Measurements from ENCODE around the gene PRDM1.

The PRDM1 gene

DNA sequence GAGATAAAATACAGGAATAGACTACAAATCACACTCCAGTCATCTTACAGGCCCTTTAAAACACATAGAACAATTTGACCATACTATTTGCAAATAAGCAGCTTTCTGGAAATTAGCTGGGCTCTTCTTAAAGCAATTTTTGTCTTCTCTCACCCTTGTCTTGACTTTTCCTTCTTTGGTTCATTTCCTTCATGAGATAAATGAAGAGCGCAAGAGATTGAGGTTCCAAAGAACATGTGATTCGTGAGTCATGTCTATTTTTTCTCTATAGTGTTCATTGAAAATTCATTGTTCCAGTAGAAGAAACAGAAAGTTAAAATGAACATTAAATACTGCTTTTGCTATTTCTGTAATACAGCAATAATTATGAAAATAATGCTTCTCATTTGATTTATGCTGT is 33.9 kb downstream of the PRDM1 start:
- no peak for FAIRE-seq
- DNase-seq (ENCODE audit: insufficient read length, low spot score): no peak
- TF ChIP-seq POLR2A (IDR thresholded peaks at IDR 0.05; ENCODE audit: low read depth, low read length): no peak

DNA sequence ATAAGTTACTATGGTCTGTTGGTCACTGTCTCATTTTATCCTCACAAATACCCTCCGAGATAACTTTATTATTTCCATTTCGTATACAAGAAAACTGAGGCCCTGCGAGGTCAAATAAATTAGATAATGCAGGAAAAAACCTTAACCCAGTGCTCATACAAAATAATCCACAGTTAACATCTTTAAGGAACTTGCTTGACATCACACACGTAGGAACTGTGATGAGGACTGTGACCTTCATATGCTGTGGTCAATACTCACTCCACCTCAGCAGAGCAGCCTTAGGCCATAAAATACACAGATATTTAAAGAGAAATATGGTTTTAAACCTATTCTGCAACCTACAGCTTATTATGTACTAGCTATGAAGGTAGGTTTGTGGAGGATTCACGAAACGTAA is 34.3 kb downstream of the PRDM1 start:
- FAIRE-seq: no peak
- no peak for TF ChIP-seq POLR2A (IDR thresholded peaks at IDR 0.05; ENCODE audit: low read depth, low read length)

DNA sequence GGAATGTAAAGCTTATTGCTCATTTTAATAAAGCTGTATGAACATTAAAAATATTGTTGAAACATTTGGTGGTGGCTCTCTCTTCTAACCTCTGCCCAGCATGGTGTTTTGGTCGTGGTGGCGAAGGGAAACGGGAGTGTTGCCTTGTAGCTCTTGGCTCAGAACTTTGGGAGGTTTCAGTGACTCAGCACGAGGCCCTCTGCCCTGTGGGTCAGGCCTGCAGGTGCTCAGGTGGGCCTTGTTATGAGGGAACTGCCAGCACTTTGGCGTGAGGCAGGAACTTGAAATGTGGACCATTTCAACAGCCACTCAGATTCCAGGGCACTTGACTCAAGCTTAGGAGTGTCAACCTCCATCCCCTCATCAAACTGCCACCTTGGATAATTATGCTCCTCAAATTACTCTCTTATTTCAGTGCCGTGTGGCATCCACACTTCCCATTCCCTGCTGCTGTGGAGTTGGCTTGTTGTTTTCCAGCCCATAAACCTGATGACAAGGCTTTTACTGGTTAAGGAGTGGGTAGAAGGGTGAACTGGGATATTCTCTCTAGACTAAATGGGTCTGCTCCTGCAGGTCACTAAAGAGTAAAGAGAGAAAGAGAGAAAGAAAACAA is 36.3 kb downstream of the PRDM1 start:
- FAIRE-seq: no peak
- DNase-seq (ENCODE audit: insufficient read length, low spot score): no peak
- no peak for TF ChIP-seq POLR2A (IDR thresholded peaks at IDR 0.05; ENCODE audit: low read depth, low read length)

More for the DNA sequence above, 34.3 kb downstream of the PRDM1 start:
- no peak for DNase-seq (ENCODE audit: insufficient read length, low spot score)

DNA sequence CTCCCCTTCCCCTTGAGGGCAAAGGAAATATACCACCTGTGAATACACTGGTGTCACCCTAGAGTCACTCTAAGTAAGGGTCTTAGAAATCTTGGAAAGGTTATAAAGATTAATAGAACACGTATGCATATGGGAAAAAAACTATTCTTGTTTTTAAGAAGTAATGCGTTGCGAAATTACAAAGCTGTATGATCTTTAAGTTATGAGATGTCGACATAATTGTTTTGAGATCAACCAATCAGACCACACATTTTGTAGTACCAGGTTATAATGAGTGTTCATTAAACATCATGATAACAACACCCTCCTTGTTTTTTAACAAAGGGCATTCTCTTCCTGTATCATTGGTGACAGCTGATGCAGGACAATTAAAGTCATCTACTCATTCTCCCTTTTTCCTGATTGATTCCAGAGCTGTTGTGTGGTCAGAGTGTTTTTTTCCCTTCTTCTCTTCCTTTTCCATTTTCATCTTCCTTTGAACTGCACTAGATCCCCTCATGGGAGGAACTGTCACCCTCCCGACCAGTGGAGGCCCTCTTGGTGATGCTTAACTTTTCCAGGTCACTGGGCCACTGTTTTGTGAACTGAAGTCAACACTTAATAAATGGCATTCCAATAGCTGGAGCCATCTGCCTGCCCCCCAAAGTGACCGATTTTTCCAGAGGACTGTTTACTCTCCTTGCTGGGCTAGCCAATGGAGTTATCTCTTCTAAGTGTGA is 37.0 kb downstream of the PRDM1 start:
- FAIRE-seq: no peak
- DNase-seq (ENCODE audit: insufficient read length, low spot score): no peak
- TF ChIP-seq POLR2A (IDR thresholded peaks at IDR 0.05; ENCODE audit: low read depth, low read length): no peak

DNA sequence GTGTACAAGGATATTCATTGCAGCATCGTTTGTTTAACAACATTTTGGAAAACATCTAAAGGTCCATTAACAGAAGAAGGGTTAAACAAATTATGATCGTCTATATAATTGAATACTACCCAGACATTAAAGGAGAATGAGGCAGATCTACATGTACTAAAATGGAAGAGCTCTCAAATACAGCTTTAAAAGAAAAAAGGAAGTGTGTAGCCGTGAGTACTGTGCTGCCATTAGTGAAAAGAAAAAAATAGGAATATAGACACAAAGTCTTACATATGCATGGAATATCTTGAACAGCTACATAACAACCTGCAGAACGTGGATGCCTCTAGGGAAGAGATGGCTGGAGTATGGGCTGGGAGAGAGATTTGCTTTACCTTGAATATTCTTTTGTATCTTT is 37.9 kb downstream of the PRDM1 start:
- DNase-seq (ENCODE audit: insufficient read length, low spot score): no peak
- FAIRE-seq: no peak
- TF ChIP-seq POLR2A (IDR thresholded peaks at IDR 0.05; ENCODE audit: low read depth, low read length): no peak

DNA sequence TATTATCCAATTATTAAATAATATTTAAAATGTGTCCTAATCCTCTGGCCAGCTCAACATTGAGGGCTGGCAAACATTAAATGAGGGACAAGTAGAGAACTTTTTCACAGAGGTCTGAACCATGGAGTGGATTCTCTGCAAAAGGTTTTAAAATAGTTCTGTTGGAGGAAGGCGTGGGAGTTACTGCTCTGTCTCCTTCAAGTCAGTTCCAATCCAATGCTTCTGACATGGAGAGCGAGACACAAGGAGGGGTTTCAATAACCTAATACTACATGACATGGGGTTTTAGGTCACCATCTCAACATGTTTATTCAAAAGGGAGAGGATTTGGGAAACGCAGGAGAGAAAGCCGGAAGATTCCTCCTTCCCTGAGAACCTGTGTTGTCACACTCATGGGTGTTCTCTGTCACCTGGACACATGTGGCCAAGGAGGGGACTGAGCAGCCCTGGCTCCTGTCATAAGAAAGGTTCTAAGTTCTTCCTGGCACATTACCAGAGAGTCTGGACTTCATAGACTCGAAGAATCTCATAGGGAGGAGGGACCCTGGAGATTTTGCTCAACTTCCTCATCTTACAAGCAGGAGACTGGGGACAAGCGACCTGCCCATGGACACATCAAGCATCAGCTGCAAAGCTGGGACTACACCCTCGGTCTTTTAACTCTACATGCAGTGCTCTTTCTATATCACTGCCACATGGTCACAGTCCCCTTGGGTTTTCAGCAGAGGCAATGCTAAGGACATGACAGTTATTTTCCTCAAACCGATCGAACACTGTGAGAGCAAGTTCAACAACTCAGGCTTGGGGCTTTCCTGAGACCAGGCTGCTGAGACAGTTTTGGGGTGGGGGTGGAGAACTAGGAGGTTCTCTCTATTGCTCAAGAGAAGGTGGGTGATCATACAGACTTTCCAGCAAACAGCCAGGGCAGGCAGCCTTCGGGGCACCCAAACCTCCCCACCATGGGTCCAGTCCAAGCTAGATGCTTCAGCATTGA is 38.6 kb downstream of the PRDM1 start:
- TF ChIP-seq POLR2A (IDR thresholded peaks at IDR 0.05; ENCODE audit: low read depth, low read length): no peak
- no peak for DNase-seq (ENCODE audit: insufficient read length, low spot score)
- no peak for FAIRE-seq

DNA sequence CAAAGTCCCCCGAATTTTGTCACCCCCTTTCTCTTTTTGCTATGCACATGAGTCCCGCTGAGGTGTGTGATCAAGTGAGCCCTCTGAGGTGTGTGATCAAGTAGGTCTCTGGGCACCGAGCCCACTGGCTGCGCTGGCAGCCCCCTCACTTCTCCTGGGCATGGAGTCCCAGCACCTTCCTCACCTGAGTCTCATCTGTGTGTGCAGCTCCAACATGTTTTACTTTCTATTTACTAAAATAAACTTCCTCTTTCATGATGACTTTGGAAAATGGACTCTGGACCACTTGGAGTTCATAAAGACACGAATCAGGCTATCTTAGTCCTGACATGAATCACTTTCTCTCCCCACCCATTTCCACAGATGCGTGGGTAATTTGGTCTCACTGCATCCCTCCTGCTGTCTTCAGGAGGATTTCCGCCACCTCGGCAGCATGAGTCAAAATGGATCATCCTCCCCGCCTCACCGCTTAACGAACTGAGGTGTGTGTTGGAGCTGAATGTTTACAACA is 39.8 kb downstream of the PRDM1 start:
- no peak for TF ChIP-seq POLR2A (IDR thresholded peaks at IDR 0.05; ENCODE audit: low read depth, low read length)
- FAIRE-seq (no peak), DNase-seq (ENCODE audit: insufficient read length, low spot score) (no peak)

DNA sequence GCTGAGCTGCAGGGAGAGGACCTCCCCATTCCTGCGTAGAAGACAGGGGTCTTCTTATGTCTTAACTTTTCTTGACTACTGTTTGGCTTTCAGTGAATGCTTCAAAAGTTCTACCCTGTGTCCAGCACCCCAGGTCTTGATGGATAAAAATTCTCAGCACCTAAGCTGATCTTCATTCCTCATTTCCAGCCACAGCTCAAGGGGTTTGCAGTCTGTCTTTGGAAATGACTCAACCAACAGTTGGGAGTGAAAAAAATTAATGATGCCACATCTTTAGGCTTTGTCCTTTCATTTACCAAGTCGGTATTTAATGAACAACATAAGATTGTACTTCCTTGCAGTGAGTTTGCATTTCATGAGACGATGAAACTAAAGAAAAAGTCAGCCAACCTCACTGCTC is 40.3 kb downstream of the PRDM1 start:
- FAIRE-seq: no peak
- no peak for DNase-seq (ENCODE audit: insufficient read length, low spot score)
- TF ChIP-seq POLR2A (IDR thresholded peaks at IDR 0.05; ENCODE audit: low read depth, low read length): no peak

DNA sequence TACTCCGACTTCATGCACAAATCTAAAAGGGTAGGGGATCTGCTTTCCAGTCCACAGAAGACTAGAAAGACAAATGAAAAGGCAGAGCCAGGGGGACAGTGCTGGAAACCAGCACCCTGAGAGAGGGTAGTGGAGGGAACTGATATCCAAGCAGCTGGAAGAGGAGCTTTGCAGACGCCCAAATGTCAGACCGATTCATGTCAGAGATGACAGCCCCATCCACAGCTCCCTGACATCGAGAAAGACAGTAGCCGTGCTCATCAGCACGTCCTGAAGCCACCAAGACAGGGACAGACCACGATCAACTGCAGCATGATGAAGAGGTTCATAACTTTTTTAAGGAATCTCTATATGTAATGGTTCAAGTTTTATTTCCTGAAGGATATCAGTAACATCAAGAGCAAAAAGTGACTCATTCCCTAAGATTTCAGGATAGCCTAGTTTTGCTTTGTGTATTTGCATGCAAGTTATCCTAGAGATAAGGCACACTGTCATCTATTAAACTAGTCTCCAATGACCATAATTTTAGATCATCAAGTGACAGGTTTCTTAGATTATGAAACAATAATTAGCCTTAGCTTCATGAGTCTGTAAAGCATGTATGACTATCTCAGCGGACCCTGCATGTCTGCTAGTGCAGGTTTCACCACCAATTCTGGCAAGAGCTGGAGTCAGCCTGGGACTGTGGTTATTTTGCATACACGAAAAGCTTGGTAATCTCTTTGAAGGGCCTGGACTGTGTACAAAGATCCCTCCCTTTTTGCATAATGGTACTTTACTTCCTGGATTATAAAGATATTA is 43.0 kb downstream of the PRDM1 start:
- no peak for TF ChIP-seq POLR2A (IDR thresholded peaks at IDR 0.05; ENCODE audit: low read depth, low read length)
- DNase-seq (ENCODE audit: insufficient read length, low spot score) (no peak), FAIRE-seq (no peak)

DNA sequence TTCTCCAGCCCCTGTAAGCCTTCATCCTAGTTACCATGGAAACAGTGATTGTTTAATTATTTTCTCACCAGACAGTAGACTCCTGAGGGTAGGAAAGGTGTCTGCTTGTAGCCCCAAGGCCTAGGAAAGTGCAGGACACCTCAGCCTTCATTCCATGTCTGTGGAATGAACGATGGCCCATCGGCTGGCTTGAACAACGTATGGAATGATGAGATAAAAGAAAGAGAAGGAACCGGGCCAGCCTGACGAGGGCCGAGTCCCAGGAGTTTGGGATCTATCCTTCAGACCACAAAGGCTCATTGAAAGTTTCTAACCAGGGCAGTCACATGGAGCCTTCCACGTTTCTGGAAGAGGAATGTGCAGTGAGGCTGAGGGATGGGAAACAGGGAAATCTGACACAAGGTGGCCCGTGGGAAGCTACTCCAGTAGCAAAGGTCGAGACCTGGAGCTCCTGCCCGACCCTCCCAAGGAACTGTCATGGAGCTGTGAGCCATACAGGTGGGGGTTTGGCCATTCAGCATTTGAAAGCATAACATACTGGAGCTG is 46.1 kb downstream of the PRDM1 start:
- DNase-seq (ENCODE audit: insufficient read length, low spot score): no peak
- no peak for TF ChIP-seq POLR2A (IDR thresholded peaks at IDR 0.05; ENCODE audit: low read depth, low read length)
- no peak for FAIRE-seq

DNA sequence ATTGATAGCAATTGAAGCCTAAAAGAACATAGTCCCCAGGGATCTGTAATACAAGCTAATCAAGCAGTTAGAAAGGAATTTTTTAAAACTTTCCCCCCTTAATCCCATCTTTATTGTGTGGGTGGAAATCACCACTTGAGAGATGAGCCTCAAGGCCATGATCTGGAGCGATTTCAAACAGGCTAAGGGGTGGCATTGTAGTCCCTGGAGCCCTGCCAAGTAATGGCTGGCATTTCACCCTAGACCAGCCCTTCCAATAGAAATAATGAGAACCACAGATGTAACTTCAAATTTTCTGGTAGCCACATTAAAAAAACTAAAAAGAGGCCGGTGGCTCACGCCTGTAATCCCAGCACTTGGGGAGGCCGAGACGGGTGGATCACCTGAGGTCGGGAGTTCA is 46.9 kb downstream of the PRDM1 start:
- no peak for TF ChIP-seq POLR2A (IDR thresholded peaks at IDR 0.05; ENCODE audit: low read depth, low read length)
- DNase-seq (ENCODE audit: insufficient read length, low spot score) (no peak), FAIRE-seq (no peak)

DNA sequence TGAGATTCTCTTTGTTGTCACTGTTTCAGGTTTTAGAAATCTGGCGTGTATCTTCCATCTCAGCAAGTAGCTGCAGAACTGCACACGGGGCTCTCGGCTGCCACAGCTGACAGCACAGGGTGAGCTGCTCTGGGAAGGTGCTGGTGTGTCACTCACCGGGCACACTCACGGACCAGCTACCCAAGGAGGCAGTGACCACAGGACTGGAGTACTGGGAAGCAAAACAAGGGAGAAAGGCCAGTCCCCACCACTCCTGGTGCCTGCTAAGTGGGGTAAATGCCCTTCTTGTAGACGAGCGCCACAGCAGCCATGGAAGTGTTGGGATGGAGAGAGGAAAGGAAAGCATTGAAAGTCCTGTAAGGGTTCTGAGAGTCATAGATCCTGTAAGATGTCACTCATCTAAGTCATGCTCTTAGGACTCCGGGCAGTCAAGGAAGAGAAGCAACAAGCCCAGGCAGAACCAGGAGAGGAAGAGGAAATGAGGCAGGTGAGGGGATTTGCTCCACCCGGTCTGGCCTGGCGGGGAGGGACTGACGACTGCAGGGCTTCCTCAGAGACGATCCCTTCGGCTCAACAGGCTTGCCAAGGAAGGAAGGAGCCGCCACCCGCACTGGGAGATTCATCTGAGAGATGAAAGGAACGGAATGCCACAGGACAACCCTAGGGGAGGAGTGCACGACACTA is 48.1 kb downstream of the PRDM1 start:
- TF ChIP-seq POLR2A (IDR thresholded peaks at IDR 0.05; ENCODE audit: low read depth, low read length): no peak
- no peak for FAIRE-seq
- DNase-seq (ENCODE audit: insufficient read length, low spot score): no peak

All from H54 (cell line).